Naive thymus-derived CD8-positive, alpha-beta T cell (primary cell): ENCODE data around the gene RAMP2. TPM values are rescaled to one million over a fixed set of nuclear protein-coding genes. Genes with fewer than 3 reads are reported as not detected.
A peak's percentile ranks its signal among the peaks of the same experiment; 100 is the strongest.

ENCODE experiments used
- ATAC-seq, 2 donors: fragments of 150-1000 bp; cut with Tn5 transposase in 1 of 2; sonication (Bioruptor Pico), chemical (Tn5 transposase) in 1 of 2; 1 replicate in 1 of 2; 2 replicates in 1 of 2; pipeline ENCODE4 v1.10.0; 2021; ENCODE audit warnings: mild to moderate bottlenecking in 2 of 2, moderate library complexity in 2 of 2
- POLR2A ChIA-PET: fragments of 350-600 bp; sonication (Branson Sonifier 250); formaldehyde crosslinking; loops from one replicate; lab custom pipeline; 2021; ENCODE audit warnings: antibody characterized with exemption; lab: Charles Lee
- DNase-seq, 10 donors: peaks; one replicate each; pipeline versions ENCODE4 v3.0.0 to v3.0.0-alpha.2; 2020 to 2022
- H3K27ac Mint-ChIP-seq, 10 donors: one replicate each; pipeline ENCODE4 v1.8.0; 2020 to 2022; ENCODE audit warnings: mild to moderate bottlenecking in 10 of 10, mixed read lengths in 10 of 10, moderate library complexity in 4 of 10, inconsistent platforms in 1 of 10
- H3K27me3 Mint-ChIP-seq, 5 donors: one replicate each; pipeline ENCODE4 v1.8.0; 2021 to 2022; ENCODE audit warnings: mixed read lengths in 5 of 5
- H3K36me3 Mint-ChIP-seq, 3 donors: one replicate each; pipeline ENCODE4 v1.8.0; 2020 to 2022; ENCODE audit warnings: mixed read lengths in 3 of 3, mild to moderate bottlenecking in 2 of 3, inconsistent platforms in 1 of 3
- H3K4me1 Mint-ChIP-seq, 4 donors: one replicate each; pipeline ENCODE4 v1.8.0; 2021 to 2022; ENCODE audit warnings: mixed read lengths in 4 of 4
- H3K4me3 Mint-ChIP-seq, 10 donors: one replicate each; pipeline ENCODE4 v1.8.0; 2020 to 2022; ENCODE audit warnings: mild to moderate bottlenecking in 10 of 10, mixed read lengths in 10 of 10, moderate library complexity in 6 of 10, inconsistent platforms in 1 of 10
- H3K9me3 Mint-ChIP-seq, 9 donors: one replicate each; pipeline ENCODE4 v1.8.0; 2020 to 2022; ENCODE audit warnings: mixed read lengths in 9 of 9, mild to moderate bottlenecking in 3 of 9, inconsistent platforms in 1 of 9, moderate library complexity in 1 of 9
- polyA plus RNA-seq, 3 donors: library from polyadenylated mRNA; unstranded; fragments of 300-500 nt; fragmentation: Illumina TruSeq; gene quantifications; one replicate each; pipeline ENCODE4 v1.2.3, GENCODE V29; 2021
- total RNA-seq, 8 experiments: library from RNA in 2 of 8; stranded (reverse) in 2 of 8; gene quantifications; one replicate each; pipeline ENCODE4 v1.2.3 and lab custom pipeline; 2021 to 2026

RAMP2 gene
- total and polyA plus RNA-seq, 5 experiments from 2014 or later, result not detected

DNA sequence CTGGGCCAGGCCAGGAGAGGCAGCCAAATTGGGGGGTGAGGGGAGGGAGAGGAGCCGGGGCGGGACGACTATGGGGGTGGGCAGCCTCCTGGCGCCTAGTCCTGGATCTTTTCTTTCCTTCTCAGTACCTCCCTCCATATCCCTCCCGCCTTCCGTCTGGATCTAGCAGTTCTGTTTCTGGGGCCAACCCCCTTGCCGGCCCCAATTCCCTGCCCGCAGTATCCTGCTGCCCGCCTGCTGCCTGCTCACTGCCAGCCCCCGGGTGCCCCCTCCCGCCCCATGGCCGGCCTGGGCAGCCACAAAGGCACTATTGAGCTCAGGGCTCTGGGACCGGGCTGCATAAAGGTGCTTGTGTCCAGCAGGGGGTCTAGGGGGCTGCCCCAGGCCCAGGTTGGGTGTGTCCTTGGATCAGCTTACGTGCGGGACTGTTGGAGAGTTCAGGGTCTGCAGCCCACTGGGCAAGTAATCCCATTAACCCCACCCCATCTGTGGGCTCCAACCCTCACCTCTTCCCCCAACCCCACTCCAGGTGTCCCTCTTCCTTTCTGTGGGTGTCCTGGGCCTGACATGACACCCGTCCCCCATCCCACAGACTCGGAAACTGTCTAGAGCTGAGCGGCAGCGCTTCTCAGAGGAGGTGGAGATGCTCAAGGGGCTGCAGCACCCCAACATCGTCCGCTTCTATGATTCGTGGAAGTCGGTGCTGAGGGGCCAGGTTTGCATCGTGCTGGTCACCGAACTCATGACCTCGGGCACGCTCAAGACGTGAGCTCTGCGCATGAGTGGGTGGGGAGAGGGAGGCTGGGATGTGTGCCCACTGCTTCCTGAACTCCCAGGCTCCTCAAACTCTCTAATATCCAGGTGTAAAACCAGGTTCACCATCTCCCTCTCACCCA lies 21.4 kb downstream of the RAMP2 start:
- Mint-ChIP-seq H3K27me3 (peaks cover 28 to 65% (median 50%) of the 10 kb centered on the region in 5 donors), H3K27ac (peak overlapping the region in 1 of 10 donors; percentile 63), H3K4me3 (peak overlapping the region in 2 of 10 donors; percentile 39 to 40), H3K4me1 (peaks cover 27 to 56% (median 37%) of the 10 kb centered on the region in 4 donors), H3K9me3 (peaks cover 0 to 1% (median 0%) of the 10 kb centered on the region in 9 donors), H3K36me3 (peaks cover 0 to 24% (median 22%) of the 10 kb centered on the region in 3 donors)
- ATAC-seq (no peak), DNase-seq (no peak)
- POLR2A ChIA-PET, result interaction anchor here (1.2 kb wide), 1 partner anchor 9 kb away, joined by 4 read pairs; the partner anchor contains the start of gene VPS25

DNA sequence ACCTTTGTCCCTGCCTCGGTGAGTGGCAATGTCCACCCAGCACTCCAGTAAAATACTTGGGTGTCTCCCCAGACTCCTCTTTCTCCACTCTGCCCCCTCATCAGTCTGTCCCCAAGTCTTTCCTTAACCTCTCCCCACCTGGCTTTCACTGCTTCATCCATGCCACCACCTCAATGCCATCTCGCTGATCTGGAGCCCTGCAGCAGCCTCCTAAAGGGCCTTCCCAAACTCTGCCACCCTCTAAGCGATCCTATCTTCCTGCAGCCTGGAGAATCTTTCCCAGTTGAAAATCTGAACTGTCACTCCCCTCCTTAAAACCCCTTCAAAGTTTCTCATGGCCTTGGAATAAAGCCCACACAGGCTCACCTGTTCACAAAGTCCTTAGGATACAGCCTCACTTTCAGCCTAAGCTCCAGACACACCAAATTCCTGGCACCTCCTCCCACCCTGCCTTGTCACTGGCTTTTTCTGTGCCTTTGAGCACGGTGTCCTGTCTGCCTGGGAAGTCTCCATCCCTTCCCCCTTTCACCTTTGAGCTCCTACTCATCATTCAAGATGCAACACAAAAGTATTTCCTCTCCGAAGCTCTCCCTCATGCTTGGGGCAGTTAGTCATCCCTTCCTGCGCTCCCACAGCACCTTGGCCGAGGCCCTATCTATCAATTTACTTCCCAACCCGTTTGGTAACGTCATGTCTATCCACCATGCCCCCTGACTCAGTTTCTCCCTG lies 22.2 kb downstream of the RAMP2 start:
- POLR2A ChIA-PET, result no interaction called here
- ATAC-seq (no peak), DNase-seq (no peak)
- peak overlapping the region in 1 of 10 donors; percentile 63 for H3K27ac Mint-ChIP-seq
- H3K4me1 Mint-ChIP-seq, result peaks cover 26 to 50% (median 37%) of the 10 kb centered on the region in 4 donors
- H3K9me3 Mint-ChIP-seq, result peaks cover 0 to 1% (median 0%) of the 10 kb centered on the region in 9 donors
- H3K36me3 Mint-ChIP-seq, result peaks cover 0 to 21% (median 16%) of the 10 kb centered on the region in 3 donors
- peak overlapping the region in 4 of 10 donors; percentile 2 to 49 (median 22) for H3K4me3 Mint-ChIP-seq
- H3K27me3 Mint-ChIP-seq, result peaks cover 29 to 72% (median 58%) of the 10 kb centered on the region in 5 donors

DNA sequence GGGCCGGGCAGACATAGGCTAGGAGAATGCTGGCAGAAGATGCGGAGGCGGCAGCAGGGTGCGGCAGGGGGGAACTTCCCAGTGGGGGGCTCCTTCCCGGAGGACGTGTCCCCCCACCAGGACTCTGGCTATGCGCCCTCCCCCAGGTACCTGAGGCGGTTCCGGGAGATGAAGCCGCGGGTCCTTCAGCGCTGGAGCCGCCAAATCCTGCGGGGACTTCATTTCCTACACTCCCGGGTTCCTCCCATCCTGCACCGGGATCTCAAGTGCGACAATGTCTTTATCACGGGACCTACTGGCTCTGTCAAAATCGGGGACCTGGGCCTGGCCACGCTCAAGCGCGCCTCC lies 22.7 kb downstream of the RAMP2 start:
- H3K36me3 Mint-ChIP-seq, result peaks cover 0 to 16% (median 12%) of the 10 kb centered on the region in 3 donors
- no peak for ATAC-seq
- POLR2A ChIA-PET, result no interaction called here
- H3K27me3 Mint-ChIP-seq, result peaks cover 29 to 77% (median 59%) of the 10 kb centered on the region in 5 donors
- H3K27ac Mint-ChIP-seq, result no peak overlapping the region
- H3K9me3 Mint-ChIP-seq, result peaks cover 0 to 1% (median 0%) of the 10 kb centered on the region in 9 donors
- no peak for DNase-seq
- peaks cover 26 to 50% (median 37%) of the 10 kb centered on the region in 4 donors for H3K4me1 Mint-ChIP-seq
- peak overlapping the region in 2 of 10 donors; percentile 50 to 54 for H3K4me3 Mint-ChIP-seq

- Mint-ChIP-seq H3K9me3 (peaks cover 0 to 1% (median 0%) of the 10 kb centered on the region in 9 donors), H3K27me3 (peaks cover 33 to 81% (median 59%) of the 10 kb centered on the region in 5 donors), H3K4me3 (peak overlapping the region in 8 of 10 donors; percentile 34 to 77 (median 62)), H3K4me1 (peaks cover 24 to 48% (median 35%) of the 10 kb centered on the region in 4 donors), H3K27ac (no peak overlapping the region), H3K36me3 (peaks cover 0 to 10% (median 5%) of the 10 kb centered on the region in 3 donors)
- no peak for ATAC-seq
- POLR2A ChIA-PET, result interaction anchor here (0.9 kb wide), 1 partner anchor 176 kb away, joined by 8 read pairs; no protein-coding TSS in a partner anchor
- DNase-seq, result no peak
Observed at GRCh38 chr17:42784409-42784808, 23.4 kb downstream of the RAMP2 start.

DNA sequence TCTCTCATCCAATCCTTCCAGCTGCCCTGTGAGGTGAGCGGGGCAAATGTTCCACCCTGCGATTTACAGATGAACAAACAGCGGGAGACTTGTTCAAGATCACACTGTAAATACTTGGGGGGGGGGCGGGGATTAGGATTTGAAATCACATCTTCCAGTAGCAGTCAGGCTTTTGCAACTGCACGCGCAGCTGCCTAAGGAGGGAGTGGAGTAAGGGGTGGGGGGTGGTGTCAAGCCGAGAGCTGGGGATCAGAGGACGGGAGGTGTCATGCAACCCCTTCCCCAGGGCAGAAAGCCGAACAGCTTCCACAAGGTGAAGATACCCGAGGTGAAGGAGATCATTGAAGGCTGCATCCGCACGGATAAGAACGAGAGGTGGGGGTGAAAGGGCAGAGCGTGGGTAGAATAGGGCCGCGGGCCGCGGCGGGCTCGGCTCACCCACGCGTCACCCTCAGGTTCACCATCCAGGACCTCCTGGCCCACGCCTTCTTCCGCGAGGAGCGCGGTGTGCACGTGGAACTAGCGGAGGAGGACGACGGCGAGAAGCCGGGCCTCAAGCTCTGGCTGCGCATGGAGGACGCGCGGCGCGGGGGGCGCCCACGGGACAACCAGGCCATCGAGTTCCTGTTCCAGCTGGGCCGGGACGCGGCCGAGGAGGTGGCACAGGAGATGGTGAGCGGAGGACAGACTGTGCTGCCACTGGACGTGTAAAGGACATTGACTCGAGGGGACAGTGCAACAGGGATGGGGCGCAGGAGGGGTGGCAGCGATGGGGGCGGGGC lies 24.0 kb downstream of the RAMP2 start:
- ATAC-seq, result peak; percentile 53 to 54
- no peak for DNase-seq
- H3K9me3 Mint-ChIP-seq, result peaks cover 0 to 1% (median 0%) of the 10 kb centered on the region in 9 donors
- H3K36me3 Mint-ChIP-seq, result peaks cover 0 to 5% (median 0%) of the 10 kb centered on the region in 3 donors
- H3K4me3 Mint-ChIP-seq, result peak overlapping the region in 9 of 10 donors; percentile 34 to 77 (median 61)
- POLR2A ChIA-PET, result interaction anchor here (0.9 to 1.8 kb wide), 2 partner anchors 11 to 177 kb away, joined by 4 to 8 read pairs; partner anchors contain the start of gene VPS25
- H3K4me1 Mint-ChIP-seq, result peaks cover 20 to 42% (median 32%) of the 10 kb centered on the region in 4 donors
- no peak overlapping the region for H3K27ac Mint-ChIP-seq
- H3K27me3 Mint-ChIP-seq, result peaks cover 33 to 76% (median 59%) of the 10 kb centered on the region in 5 donors

DNA sequence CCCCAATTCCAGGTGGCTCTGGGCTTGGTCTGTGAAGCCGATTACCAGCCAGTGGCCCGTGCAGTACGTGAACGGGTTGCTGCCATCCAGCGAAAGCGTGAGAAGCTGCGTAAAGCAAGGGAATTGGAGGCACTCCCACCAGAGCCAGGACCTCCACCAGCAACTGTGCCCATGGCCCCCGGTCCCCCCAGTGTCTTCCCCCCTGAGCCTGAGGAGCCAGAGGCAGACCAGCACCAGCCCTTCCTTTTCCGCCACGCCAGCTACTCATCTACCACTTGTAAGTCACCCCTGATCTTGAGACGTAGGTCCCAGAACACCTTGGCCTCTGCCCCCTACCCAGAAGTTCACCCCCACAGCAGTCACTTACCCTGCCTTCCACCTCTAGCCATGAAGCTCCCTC lies 26.2 kb downstream of the RAMP2 start:
- POLR2A ChIA-PET, result no interaction called here
- Mint-ChIP-seq H3K36me3 (peaks cover 0 to 5% (median 0%) of the 10 kb centered on the region in 3 donors), H3K27me3 (peaks cover 28 to 65% (median 53%) of the 10 kb centered on the region in 5 donors), H3K4me3 (no peak overlapping the region), H3K4me1 (peaks cover 21 to 33% (median 27%) of the 10 kb centered on the region in 4 donors), H3K9me3 (peaks cover 0 to 1% (median 0%) of the 10 kb centered on the region in 9 donors), H3K27ac (no peak overlapping the region)
- ATAC-seq, result no peak
- DNase-seq, result no peak

- H3K27ac Mint-ChIP-seq, result no peak overlapping the region
- H3K9me3 Mint-ChIP-seq, result peaks cover 0 to 1% (median 0%) of the 10 kb centered on the region in 9 donors
- no peak for DNase-seq
- H3K4me1 Mint-ChIP-seq, result peaks cover 6 to 26% (median 19%) of the 10 kb centered on the region in 4 donors
- POLR2A ChIA-PET, result interaction anchor here (0.8 kb wide), 1 partner anchor 21 kb away, joined by 4 read pairs; no protein-coding TSS in a partner anchor
- H3K27me3 Mint-ChIP-seq, result peaks cover 5 to 20% (median 17%) of the 10 kb centered on the region in 5 donors
- no peak overlapping the region for H3K4me3 Mint-ChIP-seq
- no peak for ATAC-seq
- peaks cover 0 to 3% (median 0%) of the 10 kb centered on the region in 3 donors for H3K36me3 Mint-ChIP-seq
Observed at GRCh38 chr17:42791948-42792347, 30.9 kb downstream of the RAMP2 start.

GRCh38 chr17:42792545-42792944 lies 31.5 kb downstream of the RAMP2 start:
- Mint-ChIP-seq H3K36me3 (peaks cover 0 to 3% (median 0%) of the 10 kb centered on the region in 3 donors), H3K4me1 (peaks cover 12 to 32% (median 21%) of the 10 kb centered on the region in 4 donors), H3K9me3 (no peaks in the 10 kb centered on the region), H3K27me3 (peaks cover 5 to 16% (median 11%) of the 10 kb centered on the region in 5 donors), H3K4me3 (no peak overlapping the region), H3K27ac (no peak overlapping the region)
- ATAC-seq (no peak), DNase-seq (no peak)
- POLR2A ChIA-PET, result interaction anchor here (0.8 kb wide), 1 partner anchor 21 kb away, joined by 4 read pairs; no protein-coding TSS in a partner anchor

DNA sequence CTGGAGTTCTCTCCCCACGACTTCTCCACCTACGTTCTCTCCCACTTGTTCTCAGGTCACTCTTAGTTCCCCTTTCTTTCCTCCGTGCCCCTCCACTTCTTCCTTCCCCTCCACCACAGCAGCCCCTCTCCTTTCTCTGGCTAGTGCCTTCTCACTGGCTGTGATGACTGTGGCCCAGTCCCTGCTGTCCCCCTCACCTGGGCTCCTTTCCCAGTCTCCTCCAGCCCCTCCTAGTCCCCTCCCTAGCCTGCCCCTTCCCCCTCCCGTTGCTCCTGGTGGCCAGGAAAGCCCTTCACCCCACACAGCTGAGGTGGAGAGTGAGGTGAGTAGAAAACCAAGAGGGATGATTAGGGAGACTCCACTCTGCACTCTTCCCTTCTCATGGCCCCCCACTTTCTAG lies 34.0 kb downstream of the RAMP2 start:
- peaks cover 19 to 45% (median 31%) of the 10 kb centered on the region in 4 donors for H3K4me1 Mint-ChIP-seq
- peaks cover 0 to 3% (median 0%) of the 10 kb centered on the region in 5 donors for H3K27me3 Mint-ChIP-seq
- no peak overlapping the region for H3K27ac Mint-ChIP-seq
- peak overlapping the region in 2 of 10 donors; percentile 36 to 62 for H3K4me3 Mint-ChIP-seq
- H3K36me3 Mint-ChIP-seq, result peaks cover 0 to 3% (median 0%) of the 10 kb centered on the region in 3 donors
- POLR2A ChIA-PET, result interaction anchor here (1.8 kb wide), 1 partner anchor 22 kb away, joined by 4 read pairs; the partner anchor contains the start of gene VPS25
- no peaks in the 10 kb centered on the region for H3K9me3 Mint-ChIP-seq
- ATAC-seq (no peak), DNase-seq (no peak)

- peaks cover 0 to 3% (median 0%) of the 10 kb centered on the region in 3 donors for H3K36me3 Mint-ChIP-seq
- peak overlapping the region in 2 of 10 donors; percentile 33 to 76 for H3K27ac Mint-ChIP-seq
Observed at GRCh38 chr17:42795465-42795864, 34.4 kb downstream of the RAMP2 start.

GRCh38 chr17:42796066-42796758 lies 35.2 kb downstream of the RAMP2 start:
- peak overlapping the region in 1 of 10 donors; percentile 29 for H3K27ac Mint-ChIP-seq
- H3K4me3 Mint-ChIP-seq, result peak overlapping the region in 6 of 10 donors; percentile 4 to 98 (median 50)
- no peak for ATAC-seq
- H3K4me1 Mint-ChIP-seq, result peaks cover 21 to 45% (median 31%) of the 10 kb centered on the region in 4 donors
- POLR2A ChIA-PET, result no interaction called here
- H3K36me3 Mint-ChIP-seq, result peaks cover 0 to 3% (median 0%) of the 10 kb centered on the region in 3 donors
- H3K9me3 Mint-ChIP-seq, result no peaks in the 10 kb centered on the region
- no peaks in the 10 kb centered on the region for H3K27me3 Mint-ChIP-seq
- DNase-seq, result no peak

More at GRCh38 chr17:42795465-42795864, 34.4 kb downstream of the RAMP2 start:
- Mint-ChIP-seq H3K4me1 (peaks cover 19 to 45% (median 31%) of the 10 kb centered on the region in 4 donors), H3K27me3 (no peaks in the 10 kb centered on the region), H3K4me3 (peak overlapping the region in 5 of 10 donors; percentile 4 to 62 (median 52)), H3K9me3 (no peaks in the 10 kb centered on the region)
- no peak for DNase-seq
- POLR2A ChIA-PET, result no interaction called here
- ATAC-seq, result no peak
